ENCODE results near the gene PRR5.

GRCh38 chr22:44783581-44783980 is 81.6 kb downstream of the PRR5 start:
- TF ChIP-seq CTCF (IDR thresholded peaks at IDR 0.05) (no peak), POLR2A (IDR thresholded peaks at IDR 0.05) (no peak), POLR2AphosphoS5 (IDR thresholded peaks at IDR 0.05) (no peak)
